Esophagus muscularis mucosa (tissue), 4 donors: Measurements from ENCODE around the gene XG.

Experiments used
- CTCF ChIP-seq, 3 experiments: fragments of 200-600 bp in 2 of 3; fragments of 450-650 bp in 1 of 3; sonication (generic) in 2 of 3; IDR thresholded peaks; one replicate each; pipeline ENCODE4 v1.5.1; 2017 to 2019; ENCODE audit warnings: antibody characterized with exemption in 3 of 3, mild to moderate bottlenecking in 2 of 3, moderate library complexity in 1 of 3
- EP300 ChIP-seq: sonication (generic); formaldehyde crosslinking; IDR thresholded peaks from one replicate; pipeline ENCODE4 v1.6.1; 2017; ENCODE audit warnings: antibody characterized with exemption
- POLR2A ChIP-seq: fragments of 450-650 bp; IDR thresholded peaks from one replicate; pipeline ENCODE4 v1.6.1; 2017; ENCODE audit warnings: antibody characterized with exemption, moderate library complexity, mild to moderate bottlenecking, low read depth
- POLR2AphosphoS5 ChIP-seq, 2 donors: sonication (generic); formaldehyde crosslinking; IDR thresholded peaks; one replicate each; pipeline ENCODE4 v1.6.1; 2017; ENCODE audit warnings: antibody characterized with exemption in 2 of 2

DNA sequence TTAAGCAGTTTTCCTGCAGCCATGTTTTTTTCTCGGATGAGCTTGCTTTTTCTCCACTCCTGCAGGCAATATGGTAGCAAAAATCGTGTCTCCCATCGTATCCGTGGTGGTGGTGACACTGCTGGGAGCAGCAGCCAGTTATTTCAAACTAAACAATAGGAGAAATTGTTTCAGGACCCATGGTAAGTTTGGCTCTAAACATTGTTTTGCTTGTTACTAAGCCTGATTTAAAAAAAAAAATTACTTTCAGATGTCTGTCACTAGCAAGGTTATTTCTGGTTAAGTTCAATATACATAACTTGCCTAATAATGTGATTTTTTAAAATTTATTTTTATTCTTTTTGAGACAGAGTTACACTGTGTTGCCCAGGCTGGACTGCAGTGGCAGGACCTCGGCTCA, 59.4 kb downstream of the XG start:
- TF ChIP-seq CTCF (IDR thresholded peaks at IDR 0.05): no peak
- no peak for TF ChIP-seq POLR2A
- TF ChIP-seq POLR2AphosphoS5 (IDR thresholded peaks at IDR 0.05): no peak
- TF ChIP-seq EP300: no peak
